ENCODE measurements around the gene ZHX3.

- TF ChIP-seq CTCF (IDR thresholded peaks at IDR 0.05 in 4 of 5, conservative IDR thresholded peaks at IDR 0.05 in 1 of 5) (no peak), POLR2A (IDR thresholded peaks at IDR 0.05) (no peak)
These were observed 143.7 kb downstream of the ZHX3 start for GRCh38 chr20:41173791-41174341.
